H9 (cell line): ENCODE measurements around the gene NCEH1. TPM values are rescaled to one million over a fixed set of nuclear protein-coding genes. Genes with fewer than 3 reads are reported as not detected.

ENCODE experiments used
- DNase-seq: peaks from one replicate; pipeline ENCODE4 v3.0.0-alpha.2; 2017
- H2AFZ ChIP-seq: one replicate; pipeline ENCODE4 v1.6.1; 2013; ENCODE audit warnings: mild to moderate bottlenecking, low read length, control low read depth, moderate library complexity
- H2AK5ac ChIP-seq: 2 replicates; pipeline ENCODE4 v1.6.1; 2013; ENCODE audit warnings: low read length, control low read depth, mixed read lengths; ENCODE audit not compliant: insufficient read length
- H2BK120ac ChIP-seq: one replicate; pipeline ENCODE4 v1.6.1; 2013; ENCODE audit warnings: low read depth, mild to moderate bottlenecking, low read length, control low read depth, inconsistent platforms; ENCODE audit not compliant: poor library complexity, severe bottlenecking
- H2BK12ac ChIP-seq: 2 replicates; pipeline ENCODE4 v1.6.1; 2013; ENCODE audit warnings: low read length, control low read depth, mixed read lengths, low read depth; ENCODE audit not compliant: insufficient read length
- H2BK15ac ChIP-seq: 2 replicates; pipeline ENCODE4 v1.6.1; 2013; ENCODE audit warnings: low read depth, low read length, control low read depth
- H2BK20ac ChIP-seq: one replicate; pipeline ENCODE4 v1.6.1; 2013; ENCODE audit warnings: low read depth, mild to moderate bottlenecking, low read length, control low read depth, inconsistent platforms; ENCODE audit not compliant: poor library complexity, severe bottlenecking
- H2BK5ac ChIP-seq: 2 replicates; pipeline ENCODE4 v1.6.1; 2013; ENCODE audit warnings: low read length, control low read depth, mixed read lengths; ENCODE audit not compliant: insufficient read length
- H3K14ac ChIP-seq: 2 replicates; pipeline ENCODE4 v1.6.1; 2013; ENCODE audit warnings: low read length, control low read depth; ENCODE audit not compliant: insufficient read depth
- H3K18ac ChIP-seq: 2 replicates; pipeline ENCODE4 v1.6.1; 2013; ENCODE audit warnings: low read depth, mild to moderate bottlenecking, mixed read lengths, low read length, control low read depth; ENCODE audit not compliant: insufficient read length
- H3K23ac ChIP-seq: 2 replicates; pipeline ENCODE4 v1.6.1; 2013; ENCODE audit warnings: low read length, control low read depth, mixed read lengths, low read depth; ENCODE audit not compliant: insufficient read length
- H3K23me2 ChIP-seq: 2 replicates; pipeline ENCODE4 v1.6.1; 2013; ENCODE audit warnings: low read depth, mild to moderate bottlenecking, mixed read lengths, low read length, control low read depth; ENCODE audit not compliant: insufficient read length, poor library complexity, severe bottlenecking
- H3K27ac ChIP-seq: 2 replicates; pipeline ENCODE4 v1.5.1; 2013; ENCODE audit warnings: low read length, control low read depth, mixed read lengths, low read depth; ENCODE audit not compliant: insufficient read length
- H3K27me3 ChIP-seq: 2 replicates; pipeline ENCODE4 v1.6.1; 2013; ENCODE audit warnings: low read length, control low read depth, inconsistent platforms; ENCODE audit not compliant: insufficient read depth
- H3K4ac ChIP-seq: 2 replicates; pipeline ENCODE4 v1.6.1; 2013; ENCODE audit warnings: low read depth, mild to moderate bottlenecking, control low read depth, inconsistent platforms, low read length, moderate library complexity
- H3K4me1 ChIP-seq: 2 replicates; pipeline ENCODE4 v1.6.1; 2013; ENCODE audit warnings: low read length, control low read depth, inconsistent platforms; ENCODE audit not compliant: insufficient read depth
- H3K4me2 ChIP-seq: 2 replicates; pipeline ENCODE4 v1.6.1; 2013; ENCODE audit warnings: low read length, control low read depth, mixed read lengths; ENCODE audit not compliant: insufficient read length, insufficient read depth
- H3K56ac ChIP-seq: 2 replicates; pipeline ENCODE4 v1.6.1; 2013; ENCODE audit warnings: low read depth, mild to moderate bottlenecking, mixed read lengths, low read length, control low read depth; ENCODE audit not compliant: insufficient read length
- H3K79me1 ChIP-seq: 2 replicates; pipeline ENCODE4 v1.6.1; 2013; ENCODE audit warnings: low read depth, mild to moderate bottlenecking, moderate library complexity, low read length, control low read depth, inconsistent platforms; ENCODE audit not compliant: insufficient read depth, poor library complexity, severe bottlenecking
- H3K79me2 ChIP-seq: 2 replicates; pipeline ENCODE4 v1.6.1; 2013; ENCODE audit warnings: low read length, control low read depth, inconsistent platforms; ENCODE audit not compliant: insufficient read depth
- H3K9ac ChIP-seq: 2 replicates; pipeline ENCODE4 v1.6.1; 2013; ENCODE audit warnings: low read length, control low read depth, mixed read lengths; ENCODE audit not compliant: insufficient read length; ENCODE audit errors: extremely low read depth
- H3K9me3 ChIP-seq: one replicate; pipeline ENCODE4 v1.6.1; 2013; ENCODE audit warnings: low read depth, low read length, inconsistent platforms; ENCODE audit not compliant: control insufficient read depth
- H3T11ph ChIP-seq: one replicate; pipeline ENCODE4 v1.6.1; 2013; ENCODE audit warnings: mild to moderate bottlenecking, low read length, control low read depth, inconsistent platforms
- H4K20me1 ChIP-seq: one replicate; pipeline ENCODE4 v1.6.1; 2013; ENCODE audit not compliant: control insufficient read depth, insufficient read length, insufficient read depth
- H4K5ac ChIP-seq: 2 replicates; pipeline ENCODE4 v1.6.1; 2013; ENCODE audit warnings: low read depth, mild to moderate bottlenecking, mixed read lengths, low read length, control low read depth; ENCODE audit not compliant: insufficient read length
- H4K8ac ChIP-seq: replicated peaks from 2 replicates; pipeline ENCODE4 v1.6.1; 2013; ENCODE audit warnings: low read length, control low read depth, mixed read lengths, low read depth; ENCODE audit not compliant: insufficient read length
- H4K91ac ChIP-seq: 2 replicates; pipeline ENCODE4 v1.6.1; 2013; ENCODE audit warnings: low read depth, mild to moderate bottlenecking, moderate library complexity, mixed read lengths, low read length, control low read depth; ENCODE audit not compliant: insufficient read length
- H3K27ac Mint-ChIP-seq, 3 experiments: 2 replicates in 2 of 3; 3 replicates in 1 of 3; pipeline ENCODE4 v1.8.0; 2020 to 2021; ENCODE audit warnings: mixed read lengths in 3 of 3, mild to moderate bottlenecking in 1 of 3, moderate library complexity in 1 of 3
- H3K27me3 Mint-ChIP-seq: 2 replicates; pipeline ENCODE4 v1.8.0; 2021; ENCODE audit warnings: low read depth, mild to moderate bottlenecking, moderate library complexity, mixed read lengths
- H3K36me3 Mint-ChIP-seq, 3 experiments: 2 replicates in 2 of 3; 3 replicates in 1 of 3; pipeline ENCODE4 v1.8.0; 2020 to 2021; ENCODE audit warnings: low read depth in 3 of 3, mixed read lengths in 3 of 3; ENCODE audit not compliant: insufficient read depth in 1 of 3
- H3K4me1 Mint-ChIP-seq, 2 experiments: 2 replicates each; pipeline ENCODE4 v1.8.0; 2020; ENCODE audit warnings: mixed read lengths in 2 of 2
- H3K4me3 Mint-ChIP-seq, 2 experiments: 2 replicates in 1 of 2; 3 replicates in 1 of 2; pipeline ENCODE4 v1.8.0; 2020 to 2021; ENCODE audit warnings: mild to moderate bottlenecking in 2 of 2, mixed read lengths in 2 of 2, moderate library complexity in 1 of 2
- H3K9me3 Mint-ChIP-seq, 2 experiments: 2 replicates in 1 of 2; 3 replicates in 1 of 2; pipeline ENCODE4 v1.8.0; 2020; ENCODE audit warnings: mild to moderate bottlenecking in 2 of 2, mixed read lengths in 2 of 2, moderate library complexity in 1 of 2
- CTCF ChIP-seq: fragments of 200-600 bp; sonication (generic); conservative IDR thresholded peaks from 3 replicates; pipeline ENCODE4 v1.8.0; 2021; ENCODE audit warnings: antibody characterized with exemption, mild to moderate bottlenecking
- WGBS: extraction: QIAGEN DNeasy Blood & Tissue Kit; methylation state at CpG from one replicate; pipeline ENCODE4 v1.1.7; 2013; ENCODE audit warnings: missing lambda C conversion rate, low lambda C conversion rate, mixed read lengths; ENCODE audit not compliant: insufficient read length; ENCODE audit errors: extremely low coverage; 5-methylcytosine and 5-hydroxymethylcytosine counted together
- total RNA-seq: library from RNA; stranded (reverse); gene quantifications from 2 replicates; pipeline ENCODE4 v1.2.1, GENCODE V29; 2021

NCEH1 gene
- total RNA-seq, 1 experiment from 2014 or later: 2.3 TPM

DNA sequence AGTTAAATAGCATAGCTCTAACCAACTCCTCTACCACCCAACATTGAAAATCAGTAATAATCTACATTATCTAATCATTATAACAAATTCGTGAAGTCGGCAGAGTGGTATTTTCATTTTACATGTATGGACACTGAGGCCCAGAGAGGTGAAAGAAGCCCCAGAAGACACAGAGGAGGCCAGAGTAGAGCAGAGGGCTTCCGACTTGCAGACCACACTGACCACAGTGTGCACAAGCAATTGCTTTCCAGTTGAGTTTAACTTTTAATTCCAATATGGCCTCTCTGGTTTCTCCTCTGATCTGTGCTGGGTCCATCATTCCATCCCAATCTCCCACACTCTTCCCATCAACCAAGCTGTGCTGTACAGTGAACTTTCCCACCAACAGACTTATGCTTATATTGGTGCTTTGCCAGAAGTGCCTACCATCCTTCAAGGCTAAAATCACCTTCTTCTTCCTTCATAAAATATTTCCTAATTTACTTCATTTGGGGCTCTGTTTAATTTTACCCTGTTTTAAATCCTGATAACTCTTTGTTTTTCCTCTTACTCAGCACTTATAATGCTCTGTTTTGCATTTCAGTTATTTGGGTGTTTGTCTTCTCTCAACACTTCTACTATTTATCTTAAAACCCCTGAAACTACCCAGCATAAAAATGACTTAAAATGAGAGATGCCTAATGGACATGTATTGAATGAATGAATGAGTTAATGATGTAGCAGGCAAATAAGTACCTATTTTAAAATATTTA lies 105.8 kb downstream of the NCEH1 start:
- Histone ChIP-seq H4K8ac (no peak overlapping the region), H3K9me3 (no peaks in the 10 kb centered on the region), H3K4me2 (no peak overlapping the region), H3K23ac (no peak overlapping the region), H3K4ac (no peak overlapping the region), H4K20me1 (no peaks in the 10 kb centered on the region), H3K79me1 (no peaks in the 10 kb centered on the region), H3K18ac (no peak overlapping the region), H4K91ac (no peak overlapping the region), H2AFZ (no peak overlapping the region), H3K79me2 (no peaks in the 10 kb centered on the region), H2BK5ac (no peak overlapping the region), H2AK5ac (no peak overlapping the region), H3K4me1 (peaks cover 4% of the 10 kb centered on the region; the same call in 1 of the 2 replicates), H4K5ac (no peak overlapping the region), H2BK120ac (no peak overlapping the region), H2BK15ac (no peak overlapping the region), H3K9ac (no peak overlapping the region), H3K27ac (no peak overlapping the region), H3K56ac (no peak overlapping the region), H3T11ph (no peak overlapping the region), H2BK20ac (no peak overlapping the region), H3K14ac (no peak overlapping the region), H3K23me2 (no peaks in the 10 kb centered on the region), H2BK12ac (no peak overlapping the region), H3K27me3 (no peaks in the 10 kb centered on the region)
- H3K27me3 Mint-ChIP-seq: no peaks in the 10 kb centered on the region
- H3K4me3 Mint-ChIP-seq: no peak overlapping the region
- no peak for DNase-seq
- no peak for TF ChIP-seq CTCF
- H3K9me3 Mint-ChIP-seq: peaks cover 6 to 9% of the 10 kb centered on the region in 2 experiments; a peak in 4 of 5 replicates
- H3K27ac Mint-ChIP-seq: no peak overlapping the region
- peaks cover 5 to 10% (median 9%) of the 10 kb centered on the region in 3 experiments for H3K36me3 Mint-ChIP-seq
- WGBS: no CpG with 5 or more reads among the region's 3 CpGs
- H3K4me1 Mint-ChIP-seq: peaks cover 17 to 22% of the 10 kb centered on the region in 2 experiments
